Activated naive CD8-positive, alpha-beta T cell treated with anti-CD3 and anti-CD28 coated beads, Interleukin-2, amount 10 ng/mL, durations not matched to agents 7 days and 5 days (primary cell): ENCODE data around the gene CMTR1. TPM values are rescaled to one million over a fixed set of nuclear protein-coding genes. Genes with fewer than 3 reads are reported as not detected.
"Not testable (repeated sequence)": the region's sequence is repeated elsewhere in the genome, so short reads cannot be mapped to it uniquely, and the experiment has no call there.

ENCODE experiments used
- ATAC-seq: fragments of 150-1000 bp; cut with Tn5 transposase; one replicate; pipeline ENCODE4 v1.10.0; 2021; ENCODE audit warnings: low read depth, moderate library complexity
- POLR2A ChIA-PET: fragments of 350-600 bp; sonication (Branson Sonifier 250); formaldehyde crosslinking; loops from one replicate; lab custom pipeline; 2021; ENCODE audit warnings: antibody characterized with exemption; lab: Charles Lee
- DNase-seq: peaks from one replicate; pipeline ENCODE4 v3.0.0; 2021
- H3K27ac Mint-ChIP-seq: one replicate; pipeline ENCODE4 v1.8.0; 2022; ENCODE audit warnings: mild to moderate bottlenecking, mixed read lengths
- H3K27me3 Mint-ChIP-seq: one replicate; pipeline ENCODE4 v1.8.0; 2022; ENCODE audit warnings: mild to moderate bottlenecking, moderate library complexity, mixed read lengths
- H3K36me3 Mint-ChIP-seq: one replicate; pipeline ENCODE4 v1.8.0; 2021; ENCODE audit warnings: mild to moderate bottlenecking, mixed read lengths
- H3K4me1 Mint-ChIP-seq: one replicate; pipeline ENCODE4 v1.8.0; 2021; ENCODE audit warnings: mixed read lengths
- H3K4me3 Mint-ChIP-seq: one replicate; pipeline ENCODE4 v1.8.0; 2022; ENCODE audit warnings: mild to moderate bottlenecking, moderate library complexity, mixed read lengths
- H3K9me3 Mint-ChIP-seq: one replicate; pipeline ENCODE4 v1.8.0; 2021; ENCODE audit warnings: mixed read lengths
- total RNA-seq, 2 experiments: library from RNA; stranded (reverse); gene quantifications; one replicate each; pipeline ENCODE4 v1.2.3, GENCODE V29; 2021

CMTR1 gene
- total RNA-seq, 2 experiments from 2014 or later = 83.9 to 89.7 TPM

- ATAC-seq = no peak
- H3K27me3 Mint-ChIP-seq = no peaks in the 10 kb centered on the region
- H3K9me3 Mint-ChIP-seq = no peaks in the 10 kb centered on the region
- H3K4me1 Mint-ChIP-seq = peaks cover 40% of the 10 kb centered on the region
- no peak overlapping the region for H3K27ac Mint-ChIP-seq
- H3K4me3 Mint-ChIP-seq = no peak overlapping the region
- H3K36me3 Mint-ChIP-seq = peaks cover 12% of the 10 kb centered on the region
- POLR2A ChIA-PET = interaction anchor here (1.0 kb wide), 1 partner anchor 21 kb away, joined by 3 read pairs; no protein-coding TSS in a partner anchor
- DNase-seq = no peak
Observed at GRCh38 chr6:37495244-37495934, 62.4 kb downstream of the CMTR1 start.

GRCh38 chr6:37496951-37497885 is 64.2 kb downstream of the CMTR1 start:
- H3K27me3 Mint-ChIP-seq = no peaks in the 10 kb centered on the region

DNA sequence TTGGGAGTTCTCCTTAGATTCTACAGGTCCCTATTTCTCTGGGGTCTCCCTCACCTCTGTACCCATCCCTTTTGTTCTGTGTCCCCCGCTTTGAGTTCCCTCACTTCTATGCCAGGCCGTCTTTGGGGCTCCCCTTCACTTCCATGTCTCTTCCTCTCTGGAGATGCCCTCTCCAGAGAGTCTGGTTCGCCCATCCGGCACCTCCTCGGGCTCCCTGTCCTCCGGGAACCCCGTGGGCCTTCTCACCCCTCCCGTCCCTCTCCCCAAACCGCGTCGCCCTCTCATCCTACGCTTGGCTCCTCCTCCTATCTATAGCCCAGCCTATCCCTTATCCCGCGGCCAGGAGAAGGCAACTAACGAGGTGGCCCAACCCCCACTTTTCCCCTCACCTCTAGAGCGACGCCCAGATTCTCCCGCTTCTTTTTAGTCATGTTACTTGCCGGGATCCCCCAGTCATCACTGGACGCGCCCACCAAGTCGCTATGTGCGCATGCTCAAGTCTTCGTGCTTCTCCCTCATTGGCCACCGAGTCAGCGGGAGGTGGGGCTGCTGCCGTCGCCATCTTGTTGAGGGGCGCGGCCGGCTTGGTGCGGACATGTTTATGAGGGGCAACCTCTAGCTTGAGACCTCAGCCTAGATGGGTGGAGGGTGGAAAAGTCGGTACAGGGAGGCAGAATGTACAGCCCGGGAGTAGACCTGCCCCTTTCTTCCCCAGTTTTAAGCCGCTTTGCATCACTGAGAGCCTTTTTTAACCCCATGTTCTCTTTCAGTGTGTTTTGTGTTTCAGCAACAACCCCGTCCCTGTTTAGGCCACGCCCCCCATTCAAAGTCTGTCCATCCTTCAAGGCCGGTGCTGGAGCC is 66.6 kb downstream of the CMTR1 start, which contains the start of gene CCDC167:
CCDC167 (minus strand) TSS at position 461 of the 861 bp plus-strand sequence; CDS start at position 431, 30 bp downstream.
- POLR2A ChIA-PET = interaction anchor here (1.2 to 11.2 kb wide), 3 partner anchors 16 to 67 kb away, joined by 3 to 182 read pairs (median 5); partner anchors contain the start of gene CMTR1
- Mint-ChIP-seq H3K36me3 (peaks cover 12% of the 10 kb centered on the region), H3K27ac (peak within 1 kb of the TSS; percentile 97), H3K9me3 (no peaks in the 10 kb centered on the region), H3K4me1 (peaks cover 58% of the 10 kb centered on the region), H3K4me3 (peak within 1 kb of the TSS; percentile 97), H3K27me3 (no peaks in the 10 kb centered on the region)
- ATAC-seq (peak; percentile 94), DNase-seq (peak; percentile 93)

More at GRCh38 chr6:37496951-37497885, 64.2 kb downstream of the CMTR1 start:
- Mint-ChIP-seq H3K27ac (no peak overlapping the region), H3K9me3 (no peaks in the 10 kb centered on the region), H3K36me3 (peaks cover 12% of the 10 kb centered on the region), H3K4me1 (peaks cover 39% of the 10 kb centered on the region), H3K4me3 (no peak overlapping the region)
- POLR2A ChIA-PET = interaction anchor here (0.5 to 11.2 kb wide), 2 partner anchors 18 to 444 kb away, joined by 4 to 182 read pairs; no protein-coding TSS in a partner anchor
- DNase-seq (no peak), ATAC-seq (no peak)

- H3K27me3 Mint-ChIP-seq = no peaks in the 10 kb centered on the region
- H3K27ac Mint-ChIP-seq = peak overlapping the region; percentile 97
- DNase-seq (no peak), ATAC-seq (no peak)
- POLR2A ChIA-PET = interaction anchor here (1.2 to 11.2 kb wide), 2 partner anchors 15 to 67 kb away, joined by 3 to 182 read pairs; partner anchors contain the start of gene CMTR1
- H3K4me3 Mint-ChIP-seq = peak overlapping the region; percentile 97
- peaks cover 9% of the 10 kb centered on the region for H3K36me3 Mint-ChIP-seq
- H3K4me1 Mint-ChIP-seq = peaks cover 57% of the 10 kb centered on the region
- H3K9me3 Mint-ChIP-seq = no peaks in the 10 kb centered on the region
Observed at GRCh38 chr6:37500294-37500608, 67.2 kb downstream of the CMTR1 start.

GRCh38 chr6:37500904-37501303 is 67.9 kb downstream of the CMTR1 start:
- POLR2A ChIA-PET = interaction anchor here (2.2 to 11.2 kb wide), 2 partner anchors 14 to 67 kb away, joined by 17 to 182 read pairs; partner anchors contain the start of gene CMTR1
- not testable (repeated sequence) for H3K9me3 Mint-ChIP-seq, ATAC-seq, H3K4me3 Mint-ChIP-seq, DNase-seq, H3K27ac Mint-ChIP-seq, H3K27me3 Mint-ChIP-seq, H3K36me3 Mint-ChIP-seq
- H3K4me1 Mint-ChIP-seq = peaks cover 56% of the 10 kb centered on the region

DNA sequence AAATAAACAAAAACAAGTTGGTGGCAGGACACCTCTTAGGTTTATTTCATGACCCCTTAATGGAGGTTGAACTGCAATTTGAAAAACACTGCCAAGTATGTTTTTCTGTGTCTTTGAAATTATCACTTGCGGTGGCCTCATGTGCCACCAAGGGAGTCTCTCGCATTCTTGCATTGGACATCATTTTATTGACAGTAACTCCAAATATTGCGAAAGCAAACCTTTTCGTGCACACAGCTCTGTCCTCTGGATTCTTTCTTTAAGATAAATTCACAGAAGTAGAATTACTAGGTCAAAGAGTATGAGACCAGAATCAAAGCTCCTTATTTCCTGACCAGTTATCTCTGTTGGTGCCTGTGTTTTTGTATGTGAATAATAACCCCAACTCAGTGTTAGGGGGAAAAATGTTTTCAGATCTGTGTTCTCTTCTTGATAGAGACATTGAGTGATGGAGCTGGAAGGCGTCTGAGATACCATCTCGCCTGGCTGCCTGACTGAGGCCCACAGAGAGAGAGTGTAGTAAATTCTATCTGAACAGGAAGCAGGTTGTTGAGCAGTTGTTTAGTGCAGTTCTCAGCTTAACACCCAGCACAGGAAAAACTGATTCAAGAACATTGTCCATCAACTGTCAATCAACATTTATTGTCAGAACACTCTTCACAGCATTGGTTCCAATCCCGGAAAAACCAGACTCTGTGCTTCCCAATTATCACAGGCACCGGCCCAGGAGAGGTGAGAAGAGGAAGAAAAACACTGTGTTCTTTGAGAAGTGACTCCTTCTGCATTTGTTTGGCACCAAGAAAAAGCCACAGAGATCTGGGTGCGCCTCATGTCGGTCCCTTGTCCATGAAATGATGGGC is 68.8 kb downstream of the CMTR1 start:
- H3K36me3 Mint-ChIP-seq = peaks cover 6% of the 10 kb centered on the region
- POLR2A ChIA-PET = interaction anchor here (0.5 to 11.2 kb wide), 4 partner anchors 10 to 185 kb away, joined by 4 to 182 read pairs (median 14); partner anchors contain the start of gene CMTR1
- no peaks in the 10 kb centered on the region for H3K27me3 Mint-ChIP-seq
- H3K9me3 Mint-ChIP-seq = no peaks in the 10 kb centered on the region
- peak overlapping the region; percentile 95 for H3K27ac Mint-ChIP-seq
- ATAC-seq (peak; percentile 38), DNase-seq (no peak)
- peaks cover 53% of the 10 kb centered on the region for H3K4me1 Mint-ChIP-seq
- H3K4me3 Mint-ChIP-seq = peak overlapping the region; percentile 71

DNA sequence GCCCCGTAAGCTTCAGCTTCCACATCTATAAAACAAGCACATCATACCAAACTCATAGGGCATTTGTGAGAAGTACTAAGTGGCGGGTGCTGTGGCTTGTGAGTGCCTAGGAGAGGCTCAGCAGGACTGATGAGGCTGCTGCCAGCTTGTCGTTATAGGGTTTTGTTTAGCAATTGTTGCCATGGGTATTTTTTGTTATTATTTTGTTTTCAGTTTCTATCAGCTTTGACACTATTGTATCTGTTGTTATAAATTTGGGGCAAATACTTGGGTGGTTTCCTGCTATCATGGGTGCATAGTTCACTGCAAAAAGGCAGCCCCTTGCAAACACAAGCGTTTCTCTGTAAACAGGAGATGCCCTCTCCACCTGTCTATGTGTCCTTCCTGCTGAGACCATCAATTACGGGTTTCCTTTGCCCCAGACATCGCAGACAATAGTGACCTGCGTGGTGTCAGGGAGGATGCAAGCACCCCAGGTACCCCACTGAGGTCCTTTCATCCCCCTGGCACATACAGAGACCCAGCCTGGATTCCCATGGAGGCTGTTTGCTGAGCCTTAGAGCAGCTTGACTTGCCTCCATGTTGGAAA is 69.8 kb downstream of the CMTR1 start:
- H3K27me3 Mint-ChIP-seq = no peaks in the 10 kb centered on the region
- peaks cover 48% of the 10 kb centered on the region for H3K4me1 Mint-ChIP-seq
- DNase-seq = no peak
- peaks cover 6% of the 10 kb centered on the region for H3K36me3 Mint-ChIP-seq
- POLR2A ChIA-PET = interaction anchor here (0.5 to 11.2 kb wide), 4 partner anchors 11 to 184 kb away, joined by 4 to 182 read pairs (median 14); partner anchors contain the start of gene CMTR1
- H3K9me3 Mint-ChIP-seq = no peaks in the 10 kb centered on the region
- peak overlapping the region; percentile 95 for H3K27ac Mint-ChIP-seq
- peak overlapping the region; percentile 71 for H3K4me3 Mint-ChIP-seq
- peak; percentile 21 for ATAC-seq

DNA sequence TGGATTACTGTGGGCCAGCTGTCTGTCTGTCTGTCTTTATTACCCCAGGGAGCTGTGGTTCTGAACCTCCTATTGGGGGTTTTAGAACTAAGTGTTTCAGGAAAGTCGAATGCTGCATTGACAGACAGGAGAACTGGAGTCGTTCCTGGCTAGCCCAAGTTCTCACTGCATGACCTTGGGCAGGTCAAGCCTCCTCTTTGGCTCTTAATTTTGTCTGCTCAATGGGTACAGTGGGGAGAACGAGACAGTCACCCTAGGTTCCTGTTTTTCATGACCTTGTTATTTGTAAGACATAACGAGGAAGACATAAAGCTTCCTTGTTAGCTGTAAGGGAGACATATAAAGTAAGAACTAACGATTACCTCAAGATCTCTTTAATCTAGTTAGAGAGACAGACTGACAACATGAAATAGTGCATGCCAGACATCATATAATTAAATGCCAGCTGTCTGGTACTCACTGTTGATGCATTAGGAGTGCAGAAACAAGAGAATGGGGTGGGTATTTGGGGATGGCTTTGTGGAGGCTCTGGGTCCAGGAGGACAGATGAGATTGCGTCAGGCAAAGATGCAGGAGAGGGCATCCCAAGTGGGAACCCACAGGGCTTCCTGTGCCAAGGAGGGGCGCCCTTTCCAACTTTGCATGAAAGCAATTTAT is 70.4 kb downstream of the CMTR1 start:
- H3K9me3 Mint-ChIP-seq = no peaks in the 10 kb centered on the region
- no peak for ATAC-seq
- peaks cover 4% of the 10 kb centered on the region for H3K36me3 Mint-ChIP-seq
- POLR2A ChIA-PET = interaction anchor here (2.2 to 11.2 kb wide), 2 partner anchors 12 to 70 kb away, joined by 17 to 182 read pairs; partner anchors contain the start of gene CMTR1
- DNase-seq = no peak
- H3K4me3 Mint-ChIP-seq = peak overlapping the region; percentile 5
- peak overlapping the region; percentile 95 for H3K27ac Mint-ChIP-seq
- peaks cover 50% of the 10 kb centered on the region for H3K4me1 Mint-ChIP-seq
- peaks cover 2% of the 10 kb centered on the region for H3K27me3 Mint-ChIP-seq

DNA sequence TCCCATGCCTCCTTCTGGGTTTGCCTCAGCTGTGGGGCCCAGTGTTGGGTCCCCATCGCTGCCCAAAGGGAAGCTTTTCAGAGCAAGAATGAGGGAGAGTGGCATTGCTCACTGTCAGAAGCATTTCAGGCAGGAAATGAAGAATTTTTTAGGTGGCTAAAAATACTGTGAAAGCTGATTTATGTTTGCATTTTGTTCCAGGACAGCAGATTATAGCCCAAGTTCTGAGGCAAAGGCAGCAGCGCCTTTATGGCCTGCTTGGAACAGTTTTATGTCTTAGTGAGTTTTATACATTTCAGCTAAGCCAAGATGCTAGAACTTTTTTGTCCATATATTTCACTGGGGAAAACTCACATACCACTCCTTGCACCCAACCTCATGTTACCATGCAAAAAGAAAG is 71.0 kb downstream of the CMTR1 start:
- H3K4me1 Mint-ChIP-seq = peaks cover 46% of the 10 kb centered on the region
- POLR2A ChIA-PET = interaction anchor here (11.2 kb wide), 1 partner anchor 11 kb away, joined by 182 read pairs; no protein-coding TSS in a partner anchor
- no peak overlapping the region for H3K27ac Mint-ChIP-seq
- ATAC-seq (no peak), DNase-seq (no peak)
- H3K4me3 Mint-ChIP-seq = no peak overlapping the region
- H3K36me3 Mint-ChIP-seq = peaks cover 4% of the 10 kb centered on the region
- H3K9me3 Mint-ChIP-seq = no peaks in the 10 kb centered on the region
- peaks cover 2% of the 10 kb centered on the region for H3K27me3 Mint-ChIP-seq

GRCh38 chr6:37506479-37506878 is 73.5 kb downstream of the CMTR1 start:
- H3K4me3 Mint-ChIP-seq = no peak overlapping the region
- no peak for DNase-seq
- peaks cover 37% of the 10 kb centered on the region for H3K4me1 Mint-ChIP-seq
- no peaks in the 10 kb centered on the region for H3K9me3 Mint-ChIP-seq
- H3K27ac Mint-ChIP-seq = no peak overlapping the region
- H3K36me3 Mint-ChIP-seq = no peaks in the 10 kb centered on the region
- ATAC-seq = no peak
- POLR2A ChIA-PET = interaction anchor here (11.2 kb wide), 1 partner anchor 9 kb away, joined by 182 read pairs; no protein-coding TSS in a partner anchor
- peaks cover 2% of the 10 kb centered on the region for H3K27me3 Mint-ChIP-seq

GRCh38 chr6:37507077-37507476 is 74.1 kb downstream of the CMTR1 start:
- no peak overlapping the region for H3K27ac Mint-ChIP-seq
- peaks cover 2% of the 10 kb centered on the region for H3K27me3 Mint-ChIP-seq
- H3K36me3 Mint-ChIP-seq = no peaks in the 10 kb centered on the region
- ATAC-seq (no peak), DNase-seq (no peak)
- H3K4me3 Mint-ChIP-seq = no peak overlapping the region
- peaks cover 31% of the 10 kb centered on the region for H3K4me1 Mint-ChIP-seq
- POLR2A ChIA-PET = interaction anchor here (11.2 kb wide), 1 partner anchor 8 kb away, joined by 182 read pairs; no protein-coding TSS in a partner anchor
- no peaks in the 10 kb centered on the region for H3K9me3 Mint-ChIP-seq
